SW 1271 (cell line): ENCODE measurements around the gene KLHL34.

Experiments used
- DNase-seq, 2 experiments: peaks; one replicate each; lab custom pipeline; 2025; lab: John Stamatoyannopoulos, UW

Gene KLHL34

GRCh38 chrX:21655901-21656586 is 2.1 kb downstream of the KLHL34 start:
- DNase-seq: no peak

- no peak for DNase-seq
Measured at GRCh38 chrX:21645886-21646285, 12.2 kb downstream of the KLHL34 start.

DNA sequence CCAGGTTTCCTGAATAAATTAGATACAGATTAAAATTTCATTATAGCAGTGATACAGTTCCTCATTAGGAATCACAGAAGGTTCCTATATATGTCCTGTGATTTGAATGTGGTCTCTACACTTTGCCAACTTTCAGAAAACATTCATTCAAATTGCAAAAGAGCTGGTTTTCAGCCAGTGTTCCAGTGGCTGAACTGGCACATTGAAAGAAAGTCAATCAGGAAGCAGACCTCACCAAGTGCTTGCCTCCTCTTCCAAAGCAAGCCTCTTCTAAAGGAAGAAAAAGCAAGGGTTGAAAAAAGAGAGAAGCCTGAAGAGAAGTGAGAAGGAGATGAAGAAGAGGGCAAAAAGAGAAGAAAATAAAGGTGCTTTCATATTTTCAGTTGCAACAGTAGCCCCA is 12.7 kb downstream of the KLHL34 start:
- no peak for DNase-seq

- DNase-seq: no peak
Measured at GRCh38 chrX:21639775-21640174, 18.4 kb downstream of the KLHL34 start.

DNA sequence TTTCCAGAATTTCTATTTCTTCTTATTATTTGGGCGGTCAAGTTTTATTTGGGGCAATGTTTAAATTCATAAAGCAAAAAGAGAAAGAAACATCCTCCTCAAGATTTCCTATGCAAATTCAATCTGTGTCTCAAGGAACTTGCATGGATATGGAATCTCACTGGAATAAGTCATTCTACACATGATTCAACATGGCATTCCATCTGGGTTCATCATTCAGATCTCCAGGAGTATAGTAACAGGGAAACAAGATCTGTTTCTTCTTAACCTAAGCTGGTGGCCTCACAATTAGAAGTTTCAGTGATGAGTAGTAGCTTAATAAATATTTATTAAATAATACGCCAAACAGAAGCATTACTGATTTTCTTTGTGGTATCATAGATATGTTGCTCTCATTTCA is 19.8 kb downstream of the KLHL34 start:
- no peak for DNase-seq

DNA sequence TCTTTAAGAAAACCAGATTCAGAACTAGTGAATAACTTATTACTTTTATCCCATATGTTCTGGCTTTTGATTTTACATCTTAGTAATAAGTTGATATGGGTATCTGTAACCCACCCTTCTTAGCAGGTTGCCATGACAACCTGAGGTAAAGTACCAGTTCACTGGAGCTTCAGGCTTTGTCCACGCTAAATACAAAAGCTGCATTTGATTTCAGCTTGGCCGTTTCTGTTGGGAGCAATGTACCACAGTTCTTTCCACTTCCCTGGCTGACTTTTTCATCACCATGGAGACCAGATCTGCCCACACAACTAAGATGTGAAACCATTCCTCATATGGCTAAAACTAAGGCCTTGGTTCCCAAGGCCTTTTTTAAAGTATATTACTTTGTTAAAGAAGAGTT is 26.1 kb downstream of the KLHL34 start:
- DNase-seq: no peak

DNA sequence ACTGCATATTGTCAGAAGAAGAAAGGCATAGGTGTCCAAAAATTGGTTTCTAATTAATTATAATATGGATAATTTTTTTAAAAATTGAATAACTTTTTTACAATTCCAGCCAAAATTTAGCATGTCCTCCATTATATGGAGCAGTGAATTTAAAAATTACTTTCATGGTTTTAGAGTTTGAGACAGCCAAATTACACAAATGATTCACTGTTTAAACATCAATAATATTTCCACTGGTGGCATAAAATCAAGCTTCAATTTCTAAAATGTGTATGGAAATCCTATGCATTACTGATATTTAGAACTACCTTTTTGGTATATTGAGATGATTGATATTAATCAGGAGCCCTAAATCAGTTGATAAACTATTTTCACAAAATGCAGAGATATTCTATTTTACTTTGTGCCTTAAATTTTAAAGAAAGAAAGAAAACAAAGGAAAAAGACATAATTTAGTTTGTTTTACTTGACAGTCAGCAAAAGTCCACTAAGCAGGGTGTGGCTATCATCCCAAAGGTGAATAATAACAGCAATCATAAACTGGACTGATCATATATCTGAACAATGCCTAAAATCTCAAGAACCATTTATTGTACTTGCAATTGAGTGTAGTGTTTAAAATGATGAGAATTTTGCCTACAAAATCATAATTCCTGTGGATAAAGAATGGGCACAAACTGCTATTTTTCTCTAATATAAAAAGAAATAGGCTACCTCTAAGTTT is 34.2 kb downstream of the KLHL34 start:
- DNase-seq: no peak

DNA sequence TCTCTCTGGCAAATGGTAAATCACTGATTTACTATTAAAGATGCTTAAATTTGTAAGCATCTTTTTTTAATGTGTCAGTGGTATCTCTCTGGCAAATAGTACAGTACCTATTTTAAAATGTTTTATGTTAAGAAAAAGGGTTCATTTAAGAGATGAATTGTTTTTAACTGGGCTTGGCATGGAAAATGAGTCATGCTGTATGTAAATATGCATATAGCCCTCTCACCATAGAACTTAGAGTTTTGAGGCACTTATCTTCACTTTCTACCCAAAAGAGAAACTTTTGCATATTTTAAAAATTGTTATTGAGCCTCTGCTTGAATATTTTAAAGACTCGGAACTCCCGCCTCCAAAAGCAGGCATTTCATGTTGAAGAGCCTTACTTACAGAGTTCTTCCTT is 37.9 kb downstream of the KLHL34 start:
- no peak for DNase-seq

- DNase-seq: no peak
Measured at GRCh38 chrX:21616386-21616785, 41.7 kb downstream of the KLHL34 start.

GRCh38 chrX:21612154-21612553 is 46.0 kb downstream of the KLHL34 start:
- no peak for DNase-seq

- DNase-seq: no peak
Measured at GRCh38 chrX:21610168-21610567, 48.0 kb downstream of the KLHL34 start.

DNA sequence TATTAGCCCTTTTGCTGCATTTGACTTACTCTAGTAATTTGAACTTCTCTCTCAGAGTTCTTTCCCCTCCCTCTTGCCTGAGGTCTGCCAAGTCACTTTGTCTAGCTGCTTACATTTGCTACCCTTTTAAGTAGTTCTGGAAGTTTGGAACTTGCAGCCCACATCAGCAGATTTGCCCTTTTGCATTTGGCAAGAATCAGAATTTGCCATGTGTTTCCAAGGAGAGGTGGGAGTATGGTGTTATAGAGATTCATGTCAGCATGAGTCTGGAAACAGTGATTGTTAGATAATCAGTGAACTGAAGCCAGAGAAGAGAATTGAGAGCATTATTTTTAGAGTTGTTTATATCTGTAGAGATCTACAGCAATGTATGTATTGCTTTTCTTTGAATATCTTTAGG is 52.1 kb downstream of the KLHL34 start:
- no peak for DNase-seq
